ENCODE measurements around the gene PTK7.

DNA sequence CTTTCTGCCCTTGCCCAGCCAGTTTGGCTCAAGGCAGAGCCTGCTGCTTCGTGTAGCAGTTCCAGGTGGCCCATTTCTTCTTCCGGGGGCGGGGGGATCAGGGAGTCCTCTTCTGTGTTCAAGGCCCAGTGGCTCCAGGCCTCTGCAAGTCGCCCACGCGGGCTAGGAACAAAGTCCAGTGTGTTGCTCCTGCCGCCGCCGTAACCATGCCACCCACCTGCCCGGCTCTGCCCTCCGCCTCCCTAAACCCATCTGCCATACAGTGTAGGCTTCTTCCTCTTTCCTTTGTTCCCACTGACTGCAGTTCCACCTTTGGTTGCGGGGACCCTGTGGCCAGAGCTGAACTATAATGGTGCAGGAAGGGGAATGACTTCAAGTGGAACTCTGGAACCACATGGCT is 51.1 kb downstream of the PTK7 start:
- TF ChIP-seq, protein P1, sequence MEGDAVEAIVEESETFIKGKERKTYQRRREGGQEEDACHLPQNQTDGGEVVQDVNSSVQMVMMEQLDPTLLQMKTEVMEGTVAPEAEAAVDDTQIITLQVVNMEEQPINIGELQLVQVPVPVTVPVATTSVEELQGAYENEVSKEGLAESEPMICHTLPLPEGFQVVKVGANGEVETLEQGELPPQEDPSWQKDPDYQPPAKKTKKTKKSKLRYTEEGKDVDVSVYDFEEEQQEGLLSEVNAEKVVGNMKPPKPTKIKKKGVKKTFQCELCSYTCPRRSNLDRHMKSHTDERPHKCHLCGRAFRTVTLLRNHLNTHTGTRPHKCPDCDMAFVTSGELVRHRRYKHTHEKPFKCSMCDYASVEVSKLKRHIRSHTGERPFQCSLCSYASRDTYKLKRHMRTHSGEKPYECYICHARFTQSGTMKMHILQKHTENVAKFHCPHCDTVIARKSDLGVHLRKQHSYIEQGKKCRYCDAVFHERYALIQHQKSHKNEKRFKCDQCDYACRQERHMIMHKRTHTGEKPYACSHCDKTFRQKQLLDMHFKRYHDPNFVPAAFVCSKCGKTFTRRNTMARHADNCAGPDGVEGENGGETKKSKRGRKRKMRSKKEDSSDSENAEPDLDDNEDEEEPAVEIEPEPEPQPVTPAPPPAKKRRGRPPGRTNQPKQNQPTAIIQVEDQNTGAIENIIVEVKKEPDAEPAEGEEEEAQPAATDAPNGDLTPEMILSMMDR (IDR thresholded peaks at IDR 0.05), result no peak
- TF ChIP-seq EZH2phosphoT487 (IDR thresholded peaks at IDR 0.05), result no peak

Data from neural progenitor cell (in vitro differentiated cells).